Natural killer cell (primary cell): Measurements from ENCODE around the gene CFAP61. TPM values are rescaled to one million over a fixed set of nuclear protein-coding genes. Genes with fewer than 3 reads are reported as not detected.

Source experiments
- ATAC-seq, 3 donors: fragments of 150-1000 bp in 2 of 3; fragments of 200-7000 bp in 1 of 3; cut with Tn5 transposase; 1 replicate in 1 of 3; 2 replicates in 2 of 3; pipeline ENCODE4 v1.10.0; 2021; ENCODE audit warnings: mild to moderate bottlenecking in 2 of 3, moderate library complexity in 2 of 3
- DNase-seq, 2 donors: peaks; one replicate each; pipeline versions ENCODE4 v3.0.0 to v3.0.0-alpha.2; 2013 to 2021; ENCODE audit warnings: mixed read lengths in 1 of 2
- H3K27ac ChIP-seq: one replicate; pipeline ENCODE4 v1.5.1; 2013; ENCODE audit warnings: mild to moderate bottlenecking, low read length
- H3K27me3 ChIP-seq: one replicate; pipeline ENCODE4 v1.6.1; 2013; ENCODE audit warnings: low read length; ENCODE audit not compliant: control insufficient read depth, insufficient read depth
- H3K36me3 ChIP-seq: one replicate; pipeline ENCODE4 v1.6.1; 2013; ENCODE audit warnings: low read length; ENCODE audit not compliant: control insufficient read depth, insufficient read depth
- H3K4me1 ChIP-seq: one replicate; pipeline ENCODE4 v1.6.1; 2013; ENCODE audit warnings: low read length; ENCODE audit not compliant: control insufficient read depth, insufficient read depth
- H3K4me3 ChIP-seq: one replicate; pipeline ENCODE4 v1.5.1; 2013; ENCODE audit warnings: low read length
- H3K9me3 ChIP-seq: one replicate; pipeline ENCODE4 v1.6.1; 2013; ENCODE audit warnings: low read length; ENCODE audit not compliant: control insufficient read depth, insufficient read depth
- H3K27ac Mint-ChIP-seq, 2 donors: one replicate each; pipeline ENCODE4 v1.8.0; 2022; ENCODE audit warnings: mild to moderate bottlenecking in 2 of 2, mixed read lengths in 2 of 2, moderate library complexity in 1 of 2
- H3K27me3 Mint-ChIP-seq, 2 donors: one replicate each; pipeline ENCODE4 v1.8.0; 2022; ENCODE audit warnings: low read depth in 2 of 2, mixed read lengths in 2 of 2
- H3K36me3 Mint-ChIP-seq: one replicate; pipeline ENCODE4 v1.8.0; 2022; ENCODE audit warnings: mixed read lengths
- H3K4me1 Mint-ChIP-seq, 2 donors: one replicate each; pipeline ENCODE4 v1.8.0; 2022; ENCODE audit warnings: mixed read lengths in 2 of 2
- H3K4me3 Mint-ChIP-seq: one replicate; pipeline ENCODE4 v1.8.0; 2022; ENCODE audit warnings: mild to moderate bottlenecking, moderate library complexity, mixed read lengths
- H3K9me3 Mint-ChIP-seq, 2 donors: one replicate each; pipeline ENCODE4 v1.8.0; 2022; ENCODE audit warnings: mixed read lengths in 2 of 2
- CTCF ChIP-seq: fragments of 200-600 bp; IDR thresholded peaks from one replicate; pipeline ENCODE4 v1.8.0; 2022; ENCODE audit warnings: antibody characterized with exemption
- WGBS: methylation state at CpG from one replicate; pipeline ENCODE4 v1.1.7; 2013; ENCODE audit warnings: missing lambda C conversion rate; ENCODE audit not compliant: insufficient coverage; 5-methylcytosine and 5-hydroxymethylcytosine counted together
- intact Hi-C: fragments of 100-400 bp; cut with micrococcal nuclease; formaldehyde crosslinking; loops from one replicate; pipeline ENCODE4 v1.14.2; 2022
- total RNA-seq, 4 donors: library from RNA; stranded (reverse); fragments of 120-200 nt in 1 of 4; gene quantifications; one replicate each; pipeline versions ENCODE4 v1.2.3 to v1.2.4, GENCODE V29; 2013 to 2022

Gene CFAP61
- total RNA-seq, 3 donors from 2014 or later (not counting 1 experiment from before 2014, with no cell fraction given): 1.0 to 2.1 (median 1.3) TPM

- no peak for TF ChIP-seq CTCF
- Histone ChIP-seq H3K27me3 (no peaks in the 10 kb centered on the region), H3K9me3 (no peaks in the 10 kb centered on the region), H3K27ac (no peak overlapping the region), H3K36me3 (peaks cover 93% of the 10 kb centered on the region), H3K4me1 (no peaks in the 10 kb centered on the region), H3K4me3 (no peak overlapping the region)
- Mint-ChIP-seq H3K36me3 (peaks cover 48% of the 10 kb centered on the region), H3K4me1 (no peaks in the 10 kb centered on the region), H3K27ac (no peak overlapping the region), H3K4me3 (no peak overlapping the region), H3K9me3 (no peaks in the 10 kb centered on the region), H3K27me3 (no peaks in the 10 kb centered on the region)
- WGBS: 96% methylated on average over 5 of the region's 5 CpGs
- ATAC-seq (no peak), DNase-seq (no peak)
- intact Hi-C loops: no loop called here
Measured at GRCh38 chr20:20037960-20038359, 14.4 kb upstream of the CFAP61 start.

- no peaks in the 10 kb centered on the region for H3K27me3 Mint-ChIP-seq
- H3K4me3 ChIP-seq: no peak overlapping the region
- ATAC-seq (no peak), DNase-seq (no peak)
- H3K36me3 ChIP-seq: peaks cover 97% of the 10 kb centered on the region
- H3K27ac Mint-ChIP-seq: no peak overlapping the region
- no peak overlapping the region for H3K27ac ChIP-seq
- H3K4me3 Mint-ChIP-seq: no peak overlapping the region
- intact Hi-C loops: no loop called here
- no peaks in the 10 kb centered on the region for H3K4me1 ChIP-seq
- no peaks in the 10 kb centered on the region for H3K27me3 ChIP-seq
- H3K9me3 Mint-ChIP-seq: no peaks in the 10 kb centered on the region
- TF ChIP-seq CTCF: no peak
- H3K4me1 Mint-ChIP-seq: no peaks in the 10 kb centered on the region
- WGBS: 98% methylated on average over 6 of the region's 6 CpGs
- H3K9me3 ChIP-seq: no peaks in the 10 kb centered on the region
- peaks cover 48% of the 10 kb centered on the region for H3K36me3 Mint-ChIP-seq
Measured at GRCh38 chr20:20038586-20038985, 13.7 kb upstream of the CFAP61 start.

- DNase-seq (no peak), ATAC-seq (no peak)
- Mint-ChIP-seq H3K9me3 (no peaks in the 10 kb centered on the region), H3K4me3 (no peak overlapping the region), H3K27ac (no peak overlapping the region), H3K27me3 (no peaks in the 10 kb centered on the region), H3K4me1 (peaks cover 0 to 5% of the 10 kb centered on the region in 2 donors), H3K36me3 (peaks cover 60% of the 10 kb centered on the region)
- no peaks in the 10 kb centered on the region for H3K4me1 ChIP-seq
- no peaks in the 10 kb centered on the region for H3K9me3 ChIP-seq
- peaks cover 97% of the 10 kb centered on the region for H3K36me3 ChIP-seq
- H3K27me3 ChIP-seq: no peaks in the 10 kb centered on the region
- TF ChIP-seq CTCF: no peak
- 99% methylated on average over 6 of the region's 6 CpGs for WGBS
- H3K4me3 ChIP-seq: no peak overlapping the region
- H3K27ac ChIP-seq: no peak overlapping the region
- intact Hi-C loops: no loop called here
Measured at GRCh38 chr20:20039752-20040387, 12.5 kb upstream of the CFAP61 start.

GRCh38 chr20:20051767-20052073, 612 bp upstream of the CFAP61 start:
- Mint-ChIP-seq H3K36me3 (peaks cover 39% of the 10 kb centered on the region), H3K27ac (peak overlapping the region; percentile 99), H3K4me3 (peak overlapping the region; percentile 100), H3K27me3 (peaks cover 0 to 4% of the 10 kb centered on the region in 2 donors), H3K9me3 (no peaks in the 10 kb centered on the region), H3K4me1 (peaks cover 17 to 27% of the 10 kb centered on the region in 2 donors)
- no peaks in the 10 kb centered on the region for H3K27me3 ChIP-seq
- peak overlapping the region; percentile 73 for H3K27ac ChIP-seq
- intact Hi-C loops: loop anchor here (1.0 to 10.0 kb wide), 3 partner anchors 34 to 1767 kb away; partner anchors contain the start of genes NAA20, RALGAPA2 and ZNF133
- H3K36me3 ChIP-seq: peaks cover 33% of the 10 kb centered on the region
- peak overlapping the region; percentile 66 for H3K4me3 ChIP-seq
- DNase-seq: no peak
- WGBS: 4% methylated on average over 13 of the region's 13 CpGs
- peak; percentile 16 to 38 (median 16) for ATAC-seq
- H3K9me3 ChIP-seq: no peaks in the 10 kb centered on the region
- peaks cover 6% of the 10 kb centered on the region for H3K4me1 ChIP-seq
- TF ChIP-seq CTCF: no peak
